SK-N-SH (cell line): ENCODE results near the gene CLEC5A.

Experiments
- ELF1 ChIP-seq: IDR thresholded peaks from 2 replicates; pipeline ENCODE4 v1.4.0; 2012
- FOSL2 ChIP-seq: IDR thresholded peaks from 2 replicates; pipeline ENCODE4 v1.4.0; 2012; ENCODE audit warnings: low read depth, mild to moderate bottlenecking, moderate library complexity, borderline replicate concordance
- FOXJ3 ChIP-seq: sonication (generic); formaldehyde crosslinking; IDR thresholded peaks from 2 replicates; pipeline ENCODE4 v1.5.1; 2020; ENCODE audit warnings: mild to moderate bottlenecking, missing genetic modification reagents
- JUND ChIP-seq: IDR thresholded peaks from 2 replicates; pipeline ENCODE4 v1.4.0; 2012
- MXI1 ChIP-seq: IDR thresholded peaks from 2 replicates; pipeline ENCODE4 v1.6.1; 2012; ENCODE audit warnings: mild to moderate bottlenecking, low read depth, low read length, improper control_type of control experiment
- POLR2AphosphoS5 ChIP-seq: IDR thresholded peaks from 2 replicates; pipeline ENCODE4 v1.6.1; 2012; ENCODE audit warnings: low read depth, low read length
- SIN3A ChIP-seq: IDR thresholded peaks from 2 replicates; pipeline ENCODE4 v1.6.1; 2012; ENCODE audit warnings: low read depth, mild to moderate bottlenecking, low read length, moderate library complexity, borderline replicate concordance
- YY1 ChIP-seq: IDR thresholded peaks from 2 replicates; pipeline ENCODE4 v1.4.0; 2012; ENCODE audit warnings: low read depth, mild to moderate bottlenecking
- TF ChIP-seq, protein P1 (sequence below): fragments of 200-600 bp; sonication (generic); IDR thresholded peaks from 2 replicates; pipeline ENCODE4 v1.6.1; 2017; ENCODE audit warnings: antibody characterized with exemption, mild to moderate bottlenecking, moderate library complexity
- TF ChIP-seq, protein P2 (sequence below): IDR thresholded peaks from 2 replicates; pipeline ENCODE4 v1.4.0; 2012; ENCODE audit warnings: low read depth
- TF ChIP-seq, protein P3 (sequence below): IDR thresholded peaks from 2 replicates; pipeline ENCODE4 v1.6.1; 2012; ENCODE audit warnings: mild to moderate bottlenecking, low read depth, low read length, moderate library complexity
- TF ChIP-seq, protein P4 (sequence below): IDR thresholded peaks from 2 replicates; pipeline ENCODE4 v1.4.0; 2012; ENCODE audit warnings: low read depth, borderline replicate concordance

DNA sequence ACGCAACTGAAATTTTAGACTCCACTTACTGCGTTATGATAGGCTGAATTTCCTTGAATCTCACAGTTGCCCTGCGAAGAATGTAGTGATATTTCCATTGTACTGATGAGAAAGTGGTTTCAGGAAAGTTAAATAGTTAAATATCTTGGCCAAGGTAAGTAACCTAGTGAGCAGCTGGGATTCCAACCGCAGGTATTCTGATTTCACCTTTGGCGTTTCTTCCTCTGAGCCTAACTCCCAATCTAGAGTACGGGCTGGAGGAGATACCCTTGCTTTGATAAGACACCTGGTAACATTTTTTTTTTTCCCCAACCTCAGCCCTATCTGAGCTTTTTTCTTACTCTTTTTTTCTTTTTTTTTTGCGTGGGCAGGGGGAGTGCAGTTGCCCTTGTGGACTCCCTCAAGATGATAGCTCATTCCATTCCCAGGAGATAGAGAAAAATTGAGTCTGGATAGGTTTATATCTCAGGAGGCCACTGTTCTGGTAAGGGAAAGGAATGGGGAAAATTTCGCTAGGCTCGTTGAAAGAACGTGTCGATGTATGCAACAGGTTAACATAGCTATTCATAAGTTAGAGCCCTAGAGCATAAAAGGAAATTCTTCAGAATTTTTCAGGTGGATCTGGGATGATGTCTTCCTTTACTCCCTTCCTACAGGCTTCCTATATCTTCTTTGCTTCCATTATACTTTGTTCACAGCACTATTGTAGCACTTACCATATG, 29.9 kb upstream of the CLEC5A start:
- TF ChIP-seq FOXJ3 (CRISPR knock-in tag) (no peak), FOSL2 (no peak), SIN3A (no peak), YY1 (no peak), JUND (no peak), POLR2AphosphoS5 (no peak), MXI1 (no peak), ELF1 (no peak)
- TF ChIP-seq, protein P1, sequence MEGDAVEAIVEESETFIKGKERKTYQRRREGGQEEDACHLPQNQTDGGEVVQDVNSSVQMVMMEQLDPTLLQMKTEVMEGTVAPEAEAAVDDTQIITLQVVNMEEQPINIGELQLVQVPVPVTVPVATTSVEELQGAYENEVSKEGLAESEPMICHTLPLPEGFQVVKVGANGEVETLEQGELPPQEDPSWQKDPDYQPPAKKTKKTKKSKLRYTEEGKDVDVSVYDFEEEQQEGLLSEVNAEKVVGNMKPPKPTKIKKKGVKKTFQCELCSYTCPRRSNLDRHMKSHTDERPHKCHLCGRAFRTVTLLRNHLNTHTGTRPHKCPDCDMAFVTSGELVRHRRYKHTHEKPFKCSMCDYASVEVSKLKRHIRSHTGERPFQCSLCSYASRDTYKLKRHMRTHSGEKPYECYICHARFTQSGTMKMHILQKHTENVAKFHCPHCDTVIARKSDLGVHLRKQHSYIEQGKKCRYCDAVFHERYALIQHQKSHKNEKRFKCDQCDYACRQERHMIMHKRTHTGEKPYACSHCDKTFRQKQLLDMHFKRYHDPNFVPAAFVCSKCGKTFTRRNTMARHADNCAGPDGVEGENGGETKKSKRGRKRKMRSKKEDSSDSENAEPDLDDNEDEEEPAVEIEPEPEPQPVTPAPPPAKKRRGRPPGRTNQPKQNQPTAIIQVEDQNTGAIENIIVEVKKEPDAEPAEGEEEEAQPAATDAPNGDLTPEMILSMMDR: no peak
- TF ChIP-seq, protein P2, sequence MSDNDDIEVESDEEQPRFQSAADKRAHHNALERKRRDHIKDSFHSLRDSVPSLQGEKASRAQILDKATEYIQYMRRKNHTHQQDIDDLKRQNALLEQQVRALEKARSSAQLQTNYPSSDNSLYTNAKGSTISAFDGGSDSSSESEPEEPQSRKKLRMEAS: no peak
- TF ChIP-seq, protein P3, sequence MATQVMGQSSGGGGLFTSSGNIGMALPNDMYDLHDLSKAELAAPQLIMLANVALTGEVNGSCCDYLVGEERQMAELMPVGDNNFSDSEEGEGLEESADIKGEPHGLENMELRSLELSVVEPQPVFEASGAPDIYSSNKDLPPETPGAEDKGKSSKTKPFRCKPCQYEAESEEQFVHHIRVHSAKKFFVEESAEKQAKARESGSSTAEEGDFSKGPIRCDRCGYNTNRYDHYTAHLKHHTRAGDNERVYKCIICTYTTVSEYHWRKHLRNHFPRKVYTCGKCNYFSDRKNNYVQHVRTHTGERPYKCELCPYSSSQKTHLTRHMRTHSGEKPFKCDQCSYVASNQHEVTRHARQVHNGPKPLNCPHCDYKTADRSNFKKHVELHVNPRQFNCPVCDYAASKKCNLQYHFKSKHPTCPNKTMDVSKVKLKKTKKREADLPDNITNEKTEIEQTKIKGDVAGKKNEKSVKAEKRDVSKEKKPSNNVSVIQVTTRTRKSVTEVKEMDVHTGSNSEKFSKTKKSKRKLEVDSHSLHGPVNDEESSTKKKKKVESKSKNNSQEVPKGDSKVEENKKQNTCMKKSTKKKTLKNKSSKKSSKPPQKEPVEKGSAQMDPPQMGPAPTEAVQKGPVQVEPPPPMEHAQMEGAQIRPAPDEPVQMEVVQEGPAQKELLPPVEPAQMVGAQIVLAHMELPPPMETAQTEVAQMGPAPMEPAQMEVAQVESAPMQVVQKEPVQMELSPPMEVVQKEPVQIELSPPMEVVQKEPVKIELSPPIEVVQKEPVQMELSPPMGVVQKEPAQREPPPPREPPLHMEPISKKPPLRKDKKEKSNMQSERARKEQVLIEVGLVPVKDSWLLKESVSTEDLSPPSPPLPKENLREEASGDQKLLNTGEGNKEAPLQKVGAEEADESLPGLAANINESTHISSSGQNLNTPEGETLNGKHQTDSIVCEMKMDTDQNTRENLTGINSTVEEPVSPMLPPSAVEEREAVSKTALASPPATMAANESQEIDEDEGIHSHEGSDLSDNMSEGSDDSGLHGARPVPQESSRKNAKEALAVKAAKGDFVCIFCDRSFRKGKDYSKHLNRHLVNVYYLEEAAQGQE: no peak
- TF ChIP-seq, protein P4, sequence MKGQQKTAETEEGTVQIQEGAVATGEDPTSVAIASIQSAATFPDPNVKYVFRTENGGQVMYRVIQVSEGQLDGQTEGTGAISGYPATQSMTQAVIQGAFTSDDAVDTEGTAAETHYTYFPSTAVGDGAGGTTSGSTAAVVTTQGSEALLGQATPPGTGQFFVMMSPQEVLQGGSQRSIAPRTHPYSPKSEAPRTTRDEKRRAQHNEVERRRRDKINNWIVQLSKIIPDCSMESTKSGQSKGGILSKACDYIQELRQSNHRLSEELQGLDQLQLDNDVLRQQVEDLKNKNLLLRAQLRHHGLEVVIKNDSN: no peak
